DOHH2 (cell line): ENCODE results near the gene CCDC17.

Source experiments
- H3F3A ChIP-seq: fragments of 200-600 bp; sonication (generic), shearing (Covaris generic); 2 replicates; pipeline ENCODE4 v1.6.0; 2016; ENCODE audit warnings: antibody characterized with exemption, mild to moderate bottlenecking; ENCODE audit not compliant: control insufficient read depth, insufficient read depth
- H3K27ac ChIP-seq: fragments of 200-600 bp; sonication (generic); 2 replicates; pipeline ENCODE4 v1.5.1; 2014; ENCODE audit warnings: low read depth, mild to moderate bottlenecking, low read length, moderate library complexity
- H3K27me3 ChIP-seq: fragments of 200-600 bp; sonication (generic); 2 replicates; pipeline ENCODE4 v1.6.1; 2014; ENCODE audit warnings: mild to moderate bottlenecking, low read length, mixed read lengths; ENCODE audit not compliant: control insufficient read depth
- H3K36me3 ChIP-seq: fragments of 200-600 bp; sonication (generic); 2 replicates; pipeline ENCODE4 v1.6.1; 2014; ENCODE audit warnings: mild to moderate bottlenecking, low read length, moderate library complexity, mixed read lengths; ENCODE audit not compliant: control insufficient read depth
- H3K4me1 ChIP-seq: fragments of 200-600 bp; sonication (generic); 2 replicates; pipeline ENCODE4 v1.6.1; 2014; ENCODE audit warnings: mild to moderate bottlenecking, low read length, mixed read lengths; ENCODE audit not compliant: control insufficient read depth
- H3K4me2 ChIP-seq: fragments of 200-600 bp; sonication (generic); 2 replicates; pipeline ENCODE4 v1.6.0; 2014; ENCODE audit warnings: mild to moderate bottlenecking, low read length, moderate library complexity
- H3K4me3 ChIP-seq: fragments of 200-600 bp; sonication (generic); 2 replicates; pipeline ENCODE4 v1.5.1; 2014; ENCODE audit warnings: mild to moderate bottlenecking, low read length, mixed read lengths
- H3K79me2 ChIP-seq: fragments of 200-600 bp; sonication (generic); 2 replicates; pipeline ENCODE4 v1.6.1; 2014; ENCODE audit warnings: mild to moderate bottlenecking, low read length, mixed read lengths; ENCODE audit not compliant: control insufficient read depth
- H3K9me2 ChIP-seq: fragments of 200-600 bp; sonication (generic); replicated peaks from 2 replicates; pipeline ENCODE4 v1.6.1; 2014; ENCODE audit warnings: mild to moderate bottlenecking, low read length, mixed read lengths; ENCODE audit not compliant: control insufficient read depth
- H3K9me3 ChIP-seq: fragments of 200-600 bp; sonication (generic); 2 replicates; pipeline ENCODE4 v1.6.1; 2014; ENCODE audit warnings: antibody characterized with exemption, low read length, mixed read lengths; ENCODE audit not compliant: control insufficient read depth, insufficient read depth
- H4K20me1 ChIP-seq: fragments of 200-600 bp; sonication (generic); 2 replicates; pipeline ENCODE4 v1.6.0; 2014; ENCODE audit warnings: low read depth, mild to moderate bottlenecking, antibody characterized with exemption, low read length, moderate library complexity; ENCODE audit not compliant: control insufficient read depth, insufficient read depth
- CTCF ChIP-seq: fragments of 200-600 bp; sonication (generic); IDR thresholded peaks from one replicate; pipeline ENCODE4 v1.5.1; 2014; ENCODE audit warnings: antibody characterized with exemption, mild to moderate bottlenecking, low read depth, low read length; ENCODE audit not compliant: poor library complexity, severe bottlenecking
- EZH2phosphoT487 ChIP-seq: fragments of 200-600 bp; sonication (generic); IDR thresholded peaks from 2 replicates; pipeline ENCODE4 v1.6.1; 2017; ENCODE audit warnings: borderline replicate concordance, mild to moderate bottlenecking, antibody characterized with exemption, low read length, moderate library complexity, mixed read lengths

CCDC17 gene

GRCh38 chr1:45612941-45613579 is 10.8 kb downstream of the CCDC17 start:
- peaks cover 42% of the 10 kb centered on the region for H3F3A ChIP-seq
- H3K27me3 ChIP-seq = no peaks in the 10 kb centered on the region
- no peak overlapping the region for H3K4me2 ChIP-seq
- H4K20me1 ChIP-seq = peaks cover 12% of the 10 kb centered on the region
- peaks cover 40% of the 10 kb centered on the region for H3K79me2 ChIP-seq
- peaks cover 53% of the 10 kb centered on the region for H3K4me1 ChIP-seq
- no peak overlapping the region for H3K27ac ChIP-seq
- no peaks in the 10 kb centered on the region for H3K9me3 ChIP-seq
- TF ChIP-seq CTCF (no peak), EZH2phosphoT487 (no peak)
- no peak overlapping the region for H3K4me3 ChIP-seq
- peaks cover 94% of the 10 kb centered on the region for H3K36me3 ChIP-seq
- H3K9me2 ChIP-seq = no peaks in the 10 kb centered on the region

GRCh38 chr1:45610589-45611226 is 13.1 kb downstream of the CCDC17 start:
- Histone ChIP-seq H3F3A (peaks cover 34% of the 10 kb centered on the region), H3K27ac (no peak overlapping the region), H3K79me2 (peaks cover 62% of the 10 kb centered on the region), H3K4me2 (no peak overlapping the region), H3K4me3 (no peak overlapping the region), H3K9me2 (no peaks in the 10 kb centered on the region), H3K9me3 (no peaks in the 10 kb centered on the region), H4K20me1 (peaks cover 9% of the 10 kb centered on the region; the same call in 1 of the 2 replicates), H3K27me3 (no peaks in the 10 kb centered on the region), H3K36me3 (peaks cover 94% of the 10 kb centered on the region), H3K4me1 (peaks cover 65% of the 10 kb centered on the region)
- TF ChIP-seq CTCF (no peak), EZH2phosphoT487 (no peak)

- H3F3A ChIP-seq = peaks cover 15% of the 10 kb centered on the region
- H3K27ac ChIP-seq = no peak overlapping the region
- H3K9me2 ChIP-seq = no peaks in the 10 kb centered on the region
- H3K4me1 ChIP-seq = peaks cover 43% of the 10 kb centered on the region
- peaks cover 79% of the 10 kb centered on the region for H3K79me2 ChIP-seq
- H3K4me2 ChIP-seq = no peak overlapping the region
- no peaks in the 10 kb centered on the region for H3K9me3 ChIP-seq
- TF ChIP-seq EZH2phosphoT487 = no peak
- no peak for TF ChIP-seq CTCF
- H3K27me3 ChIP-seq = no peaks in the 10 kb centered on the region
- no peak overlapping the region for H3K4me3 ChIP-seq
- peaks cover 4% of the 10 kb centered on the region; the same call in 1 of the 2 replicates for H4K20me1 ChIP-seq
- peaks cover 93% of the 10 kb centered on the region for H3K36me3 ChIP-seq
Measured at GRCh38 chr1:45608175-45609156, 15.4 kb downstream of the CCDC17 start.
